HG02981 (cell line): Measurements from ENCODE around the gene SRPK3.

Experiments used
- ATAC-seq: cut with Tn5 transposase; IDR thresholded peaks from one replicate; pipeline ENCODE4 v1.9.1; 2021; ENCODE audit warnings: mild to moderate bottlenecking, moderate library complexity; ENCODE audit not compliant: unreplicated experiment

Gene SRPK3

DNA sequence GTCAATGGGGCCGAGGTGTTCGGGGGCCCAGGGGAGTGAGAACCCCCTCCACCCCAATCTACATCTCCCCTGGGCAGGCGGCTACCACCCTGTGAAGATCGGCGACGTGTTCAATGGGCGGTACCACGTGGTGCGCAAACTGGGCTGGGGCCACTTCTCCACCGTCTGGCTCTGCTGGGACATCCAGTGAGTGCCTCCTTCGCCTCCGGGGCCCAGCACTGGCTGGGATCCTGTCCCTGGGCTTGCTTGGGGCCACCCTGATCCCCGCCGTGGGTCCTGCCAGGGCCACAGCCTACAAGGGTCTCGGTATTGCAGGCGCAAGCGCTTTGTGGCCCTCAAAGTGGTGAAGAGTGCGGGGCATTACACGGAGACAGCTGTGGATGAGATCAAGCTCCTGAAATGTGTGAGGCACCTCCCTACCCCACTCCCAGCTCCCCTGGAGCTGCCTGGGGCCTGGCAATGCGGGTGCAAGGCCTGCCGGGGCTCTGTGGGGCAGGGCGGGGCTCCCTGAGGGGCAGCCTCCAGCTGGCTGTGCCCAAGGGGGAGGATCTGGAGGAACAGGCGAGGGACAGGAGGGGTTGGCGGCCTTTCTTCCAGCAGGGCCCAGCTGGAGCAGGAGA, 697 bp downstream of the SRPK3 start:
- ATAC-seq = no peak

DNA sequence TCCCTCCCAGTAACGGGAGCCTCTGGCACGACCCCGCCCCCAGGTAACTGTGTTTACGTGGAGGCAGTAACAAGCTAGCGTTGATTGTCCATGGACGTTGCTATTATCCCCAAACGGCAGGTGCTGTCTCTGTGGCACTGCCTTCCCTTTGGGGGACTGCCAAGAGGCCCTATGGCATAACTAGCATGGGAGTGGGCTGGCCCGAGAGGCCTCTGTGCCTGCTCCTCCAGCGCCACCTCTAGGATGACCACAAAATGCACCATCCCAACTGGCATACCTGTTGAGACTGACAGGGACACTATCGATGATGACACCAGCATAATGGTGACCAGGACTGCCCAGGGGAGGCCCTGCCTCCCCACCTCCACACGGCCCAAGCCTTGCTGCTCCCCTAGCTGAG, 1.5 kb downstream of the SRPK3 start:
- ATAC-seq = no peak

DNA sequence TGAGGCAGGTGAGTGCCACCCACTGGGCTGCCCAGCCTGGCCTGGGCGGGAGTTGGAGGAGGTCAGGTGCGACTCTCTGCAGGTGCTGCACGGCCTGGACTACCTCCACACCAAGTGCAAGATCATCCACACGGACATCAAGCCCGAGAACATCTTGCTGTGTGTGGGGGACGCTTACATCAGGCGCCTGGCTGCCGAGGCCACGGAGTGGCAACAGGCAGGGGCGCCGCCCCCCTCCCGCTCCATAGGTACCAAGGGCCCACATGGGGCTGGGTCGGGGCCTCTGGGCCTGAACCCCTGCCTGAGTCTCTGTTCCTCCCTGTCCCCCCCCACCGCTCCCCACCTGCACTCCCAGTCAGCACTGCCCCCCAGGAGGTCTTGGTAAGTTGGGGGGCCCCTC, 2.0 kb downstream of the SRPK3 start:
- ATAC-seq = no peak

DNA sequence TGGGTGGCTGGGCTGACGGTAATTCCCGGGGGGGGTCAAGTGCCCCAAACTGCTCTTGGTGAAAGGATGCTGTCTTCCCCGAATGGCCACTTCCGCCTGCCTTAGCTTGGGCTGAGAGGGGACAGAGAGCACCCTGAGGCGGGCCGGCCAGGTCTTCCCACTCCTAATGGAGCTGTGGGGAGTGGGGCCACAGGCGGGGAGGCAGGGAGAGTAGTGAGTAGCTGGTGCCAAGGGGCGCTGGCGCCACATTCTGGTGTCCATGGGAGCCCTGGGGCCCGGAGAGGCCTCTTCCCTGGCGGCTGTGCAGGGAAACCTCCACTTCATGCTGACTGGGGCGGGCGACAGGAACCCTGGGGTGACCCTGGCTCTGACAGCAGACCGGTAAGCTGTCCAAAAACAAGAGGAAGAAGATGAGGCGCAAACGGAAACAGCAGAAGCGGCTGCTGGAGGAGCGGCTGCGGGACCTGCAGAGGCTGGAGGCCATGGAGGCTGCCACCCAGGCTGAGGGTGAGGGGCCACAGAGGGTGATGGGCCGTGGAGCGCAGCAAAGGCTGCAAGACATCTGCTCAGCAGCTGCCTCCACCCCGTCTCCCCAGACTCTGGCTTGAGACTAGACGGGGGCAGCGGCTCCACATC, 2.7 kb downstream of the SRPK3 start:
- ATAC-seq = no peak

DNA sequence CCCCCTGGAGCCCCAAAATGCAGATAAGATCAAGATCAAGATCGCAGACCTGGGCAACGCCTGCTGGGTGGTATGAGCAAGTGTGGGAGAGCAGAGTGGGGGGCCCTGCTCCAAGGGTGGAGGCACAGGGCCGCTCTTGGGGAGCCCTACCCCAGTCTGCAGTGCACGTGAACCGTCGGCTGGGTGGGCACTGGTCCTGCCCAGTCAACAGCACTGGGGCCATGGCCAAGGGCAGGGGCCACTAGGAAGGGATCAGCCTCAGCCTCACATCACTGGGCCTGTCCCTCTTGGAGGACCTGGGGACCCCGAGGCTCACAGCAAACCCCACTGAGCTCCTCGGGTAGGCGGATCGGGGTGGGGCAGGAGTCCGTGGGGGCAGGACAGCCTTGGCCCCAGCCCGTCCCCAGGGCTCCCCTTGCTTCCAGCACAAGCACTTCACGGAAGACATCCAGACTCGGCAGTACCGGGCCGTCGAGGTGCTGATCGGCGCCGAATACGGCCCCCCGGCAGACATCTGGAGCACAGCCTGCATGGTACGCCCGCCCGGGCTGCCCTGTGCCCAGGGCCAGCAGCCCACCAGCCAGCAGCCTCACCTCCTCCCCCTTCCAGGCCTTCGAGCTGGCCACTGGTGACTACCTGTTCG, 3.6 kb downstream of the SRPK3 start:
- no peak for ATAC-seq

DNA sequence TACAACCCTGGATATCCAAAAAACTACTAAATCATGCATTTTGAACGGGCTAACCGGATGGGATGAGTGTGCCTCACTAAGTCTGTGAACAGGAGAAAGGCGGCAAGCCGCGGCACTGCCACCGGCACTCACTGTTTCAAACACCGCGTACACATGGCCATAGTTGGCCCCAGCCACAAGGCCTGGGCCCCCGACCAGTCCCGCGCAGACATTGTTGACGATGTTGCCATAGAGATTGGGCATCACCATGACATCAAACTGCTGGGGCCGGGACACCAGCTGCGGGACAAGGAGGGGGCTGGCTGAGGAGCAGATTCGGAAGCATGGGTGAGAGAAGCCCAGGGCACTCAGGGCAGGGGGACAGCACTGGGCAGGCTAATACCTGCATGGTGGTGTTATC, 5.8 kb downstream of the SRPK3 start:
- no peak for ATAC-seq

DNA sequence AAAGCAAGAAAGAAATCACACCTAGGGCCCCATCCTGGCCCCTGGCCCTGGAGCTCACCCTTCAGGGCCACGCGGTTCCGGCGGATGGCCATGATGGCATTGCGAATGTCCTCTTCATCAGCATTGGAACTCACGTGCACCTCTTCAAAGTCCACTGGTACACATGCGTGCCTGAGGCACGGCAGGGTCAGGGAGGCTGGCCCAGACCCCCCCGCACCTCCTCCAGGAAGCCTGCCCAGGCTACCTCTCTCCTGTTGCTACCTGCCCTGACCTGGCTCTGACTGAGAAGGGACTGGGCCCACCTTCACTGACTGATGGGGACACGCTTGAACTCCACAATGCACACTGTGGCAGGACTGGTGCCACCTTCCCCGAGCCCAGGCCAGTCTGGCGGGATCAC, 8.8 kb downstream of the SRPK3 start:
- ATAC-seq = no peak

DNA sequence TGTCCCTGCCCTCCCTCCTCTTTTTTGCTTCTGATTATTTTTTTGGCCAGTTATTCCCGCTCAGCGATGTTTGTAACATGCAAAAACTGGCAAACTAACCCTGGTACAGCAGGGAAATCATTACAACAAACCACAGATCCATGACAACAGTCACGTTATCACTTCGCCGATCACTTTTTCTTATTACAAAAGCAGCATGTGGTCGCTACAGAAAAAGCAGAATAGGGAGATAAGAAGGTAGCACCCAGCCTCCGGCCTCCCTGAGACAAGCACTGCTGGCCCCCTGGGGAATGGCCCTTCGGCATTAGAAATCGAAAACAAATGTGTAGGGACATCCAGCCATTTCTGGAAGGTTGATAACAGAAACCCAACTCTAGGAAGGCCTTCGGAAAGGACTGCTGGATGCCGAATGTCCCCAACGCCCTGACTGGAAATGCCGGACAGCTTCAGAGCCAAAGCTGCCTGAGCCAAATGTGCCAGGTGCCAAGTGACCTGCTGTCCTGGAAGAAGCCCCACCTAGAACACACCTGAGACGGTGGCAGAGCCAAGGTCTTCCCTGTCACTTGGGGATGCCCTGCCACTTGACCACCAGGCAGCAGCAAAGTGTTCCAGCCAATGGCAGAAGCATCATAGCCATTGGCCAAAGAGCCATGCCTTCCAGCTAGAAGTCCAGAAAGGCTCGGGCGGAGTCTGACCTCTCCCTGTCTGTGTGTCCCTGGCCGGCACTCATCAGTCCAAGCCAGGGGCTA, 10.4 kb downstream of the SRPK3 start:
- no peak for ATAC-seq

DNA sequence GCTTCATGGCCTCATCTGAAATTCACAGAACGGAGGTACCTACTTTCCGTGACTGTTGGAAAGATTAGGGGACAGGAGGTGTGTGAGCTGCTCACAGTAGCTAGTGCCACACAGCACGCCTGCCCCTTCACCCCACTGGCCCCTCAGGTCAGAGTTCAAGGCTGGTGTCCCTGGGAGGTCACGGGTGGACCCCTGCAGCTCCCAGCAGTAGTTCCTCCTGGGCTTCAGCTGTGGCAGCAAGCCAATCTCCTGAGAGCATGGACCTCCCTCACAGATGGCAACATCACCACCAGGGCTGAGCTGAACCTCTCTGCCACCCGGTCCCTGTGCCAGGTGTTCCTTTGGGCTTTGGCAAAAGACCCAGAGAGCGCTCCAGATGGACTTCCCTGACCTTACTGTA, 11.5 kb downstream of the SRPK3 start:
- no peak for ATAC-seq

DNA sequence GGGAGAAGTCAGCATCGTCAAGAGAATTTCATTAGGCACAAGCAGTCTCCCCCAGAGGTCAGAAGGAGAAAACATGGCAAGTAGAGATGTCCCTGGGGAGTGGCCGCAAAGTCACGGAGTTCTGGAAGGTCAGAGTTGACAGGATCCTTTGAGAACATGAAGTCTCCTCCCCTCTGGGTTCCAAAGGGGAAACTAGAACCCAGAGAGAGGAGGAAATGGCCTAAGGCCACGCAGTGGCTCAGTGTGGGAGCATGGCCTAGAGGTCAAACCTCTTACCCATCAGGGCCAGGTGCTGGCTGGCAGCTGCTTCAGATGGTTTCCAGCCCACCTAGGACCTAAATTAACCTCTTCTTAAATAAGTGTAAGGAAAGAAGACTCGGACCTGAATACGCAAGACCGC, 12.4 kb downstream of the SRPK3 start:
- no peak for ATAC-seq

DNA sequence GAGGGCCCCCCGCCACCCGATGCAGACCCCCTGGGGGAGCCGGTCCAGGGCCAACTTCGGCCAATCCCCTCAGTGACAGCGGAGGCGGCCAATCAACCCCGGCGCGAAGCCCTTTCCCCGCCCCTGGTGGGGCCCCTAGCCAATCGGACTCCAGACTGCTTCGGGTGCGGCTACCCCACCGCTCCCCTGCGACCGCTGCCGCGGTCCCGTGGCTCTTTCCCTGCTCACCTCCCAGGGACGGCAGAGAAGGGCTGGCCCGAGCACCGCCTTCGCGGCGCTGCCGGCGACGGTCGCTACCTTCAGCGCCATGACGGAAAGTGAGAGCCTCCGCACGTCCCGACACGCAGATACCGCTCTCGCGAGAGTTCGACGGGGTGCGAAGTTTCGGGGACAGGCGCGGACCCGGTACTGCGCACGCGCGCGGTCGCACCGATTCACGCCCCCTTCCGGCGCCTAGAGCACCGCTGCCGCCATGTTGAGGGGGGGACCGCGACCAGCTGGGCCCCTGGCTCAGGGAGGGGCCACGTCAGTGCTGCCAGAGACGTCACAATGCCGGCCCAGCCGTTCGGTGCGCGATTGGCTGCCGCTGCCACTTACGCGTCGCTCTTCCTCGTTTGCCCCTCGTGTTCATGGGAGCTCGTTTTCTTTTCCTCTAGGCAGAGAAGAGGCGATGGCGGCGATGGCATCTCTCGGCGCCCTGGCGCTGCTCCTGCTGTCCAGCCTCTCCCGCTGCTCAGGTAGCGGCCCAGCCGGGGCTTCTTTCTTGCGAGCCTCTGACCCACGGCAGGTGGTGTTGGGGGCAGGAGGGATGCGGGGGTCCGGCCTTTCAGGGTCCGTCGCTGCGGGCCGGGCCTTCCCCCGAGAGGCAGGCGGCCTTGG, 13.4 kb downstream of the SRPK3 start, which contains the start of the genes IDH3G and SSR4:
IDH3G (minus strand) TSS at position 358 of the 879 bp plus-strand sequence; CDS start at position 309, 49 bp downstream.
SSR4 (plus strand) TSS at position 651 of the 879 bp plus-strand sequence; CDS start at position 671, 20 bp downstream.
- ATAC-seq = peak; percentile 93

DNA sequence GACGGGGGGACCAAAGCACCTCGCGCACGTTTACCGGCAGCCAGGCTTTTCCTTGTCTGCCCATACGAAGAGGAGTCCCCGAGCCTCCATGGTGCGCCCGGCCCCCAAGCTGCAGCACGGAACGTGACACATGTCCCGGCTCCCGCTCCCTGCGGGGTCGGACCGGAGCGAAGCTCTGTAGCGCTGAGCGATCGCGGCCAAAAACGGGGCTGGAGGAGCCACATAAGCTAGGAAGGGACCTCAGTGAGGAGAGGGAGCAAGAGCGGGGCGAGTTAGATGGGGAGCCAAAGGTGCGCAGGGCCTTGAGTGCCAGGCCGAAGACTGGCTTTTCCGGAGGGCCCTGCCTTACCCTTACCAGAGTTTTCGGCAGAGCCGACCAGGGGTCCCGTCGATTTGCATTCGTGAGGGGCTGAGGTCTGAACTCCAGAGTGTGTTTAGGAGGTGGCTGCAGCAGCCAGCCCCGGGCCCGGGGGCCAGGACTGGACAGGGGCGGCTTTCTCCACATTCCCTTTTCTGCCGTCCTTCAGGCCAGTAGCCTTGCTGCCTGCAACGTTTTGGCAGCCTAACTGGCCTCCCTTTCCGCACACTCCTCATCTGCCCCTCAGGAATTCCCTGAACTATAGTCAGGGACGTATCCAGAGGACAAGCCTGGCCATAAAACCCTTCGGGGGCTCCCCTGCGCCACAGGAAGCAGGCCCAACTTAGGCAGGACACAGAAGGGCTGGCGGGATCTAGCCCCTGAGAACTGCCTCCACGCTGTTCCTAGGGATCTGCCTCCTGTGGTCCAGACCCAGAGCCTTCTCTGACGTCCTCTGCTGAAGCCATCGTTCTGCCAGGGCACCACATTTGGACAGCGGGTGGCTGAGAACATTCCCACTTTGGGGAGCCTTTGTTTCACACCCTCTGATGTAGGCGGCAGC, 14.3 kb downstream of the SRPK3 start:
- peak; percentile 1 for ATAC-seq

DNA sequence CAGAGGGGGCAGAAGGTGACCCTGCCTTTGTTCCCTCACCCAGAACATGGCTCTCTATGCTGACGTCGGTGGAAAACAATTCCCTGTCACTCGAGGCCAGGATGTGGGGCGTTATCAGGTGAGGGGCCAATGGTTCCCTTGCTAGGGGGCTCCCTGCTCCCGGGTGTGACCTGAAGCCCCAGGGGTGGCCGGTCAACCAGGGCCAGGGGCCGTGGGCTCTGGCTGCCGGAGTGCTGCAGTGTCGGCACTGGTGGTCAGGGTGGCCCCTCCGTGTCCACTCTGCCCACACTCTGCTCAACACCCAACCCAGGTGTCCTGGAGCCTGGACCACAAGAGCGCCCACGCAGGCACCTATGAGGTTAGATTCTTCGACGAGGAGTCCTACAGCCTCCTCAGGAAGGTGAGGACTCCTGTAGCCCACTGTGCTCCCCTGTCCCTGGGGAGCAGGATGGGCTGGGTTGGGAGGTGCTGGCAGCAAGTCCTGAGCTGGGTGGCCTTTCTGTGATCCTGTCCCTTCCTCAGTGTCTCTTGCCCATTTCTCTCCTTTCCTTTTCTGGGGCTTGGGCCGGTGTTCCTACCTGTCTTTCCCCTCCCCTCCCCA, 16.7 kb downstream of the SRPK3 start:
- no peak for ATAC-seq

DNA sequence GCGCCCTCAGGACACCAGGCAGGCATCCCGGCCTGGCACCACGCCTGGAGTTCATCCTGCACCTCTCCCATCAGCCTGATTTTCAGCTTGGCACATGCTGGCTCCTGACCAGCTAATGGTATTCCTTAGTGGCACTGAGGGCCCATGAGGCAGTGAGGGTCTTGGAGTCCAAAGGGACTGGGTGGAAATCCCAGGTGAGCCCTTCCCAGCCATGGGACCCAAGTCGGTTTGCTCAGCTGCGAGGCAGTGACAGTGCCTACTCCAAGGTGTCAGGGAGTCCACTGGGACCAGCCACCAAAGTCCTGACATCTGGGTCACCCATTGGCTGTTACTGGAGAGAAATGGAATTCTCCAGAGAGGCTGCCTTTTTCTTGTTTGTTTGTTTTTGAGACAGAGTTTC, 18.5 kb downstream of the SRPK3 start:
- no peak for ATAC-seq

DNA sequence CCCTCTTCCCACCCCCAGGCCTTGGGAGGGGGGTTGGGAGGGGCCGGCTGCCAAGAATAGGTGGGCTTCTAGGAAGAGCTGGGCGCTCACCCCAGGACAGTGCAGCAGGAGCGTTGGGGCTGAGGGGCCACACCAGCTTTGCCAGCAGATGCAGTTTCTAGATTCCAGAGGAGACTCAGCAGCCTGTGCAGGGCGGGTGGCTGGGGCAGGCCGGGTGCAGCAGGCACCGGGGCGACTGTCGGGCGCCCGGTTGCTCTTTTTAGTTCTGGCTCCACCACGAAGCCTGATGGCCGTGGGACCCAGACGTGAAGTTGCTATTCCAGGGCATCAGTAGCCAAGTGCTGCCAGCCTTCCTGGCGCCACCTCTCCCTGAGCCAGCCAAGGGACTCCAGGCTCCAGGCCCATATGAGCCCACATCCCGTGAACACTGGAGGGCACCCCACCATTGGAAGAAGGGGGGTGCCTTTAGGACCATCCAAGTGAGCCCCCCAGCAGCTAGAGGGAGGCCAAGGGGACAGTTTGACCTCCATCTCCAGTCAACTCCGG, 19.4 kb downstream of the SRPK3 start:
- ATAC-seq = no peak

DNA sequence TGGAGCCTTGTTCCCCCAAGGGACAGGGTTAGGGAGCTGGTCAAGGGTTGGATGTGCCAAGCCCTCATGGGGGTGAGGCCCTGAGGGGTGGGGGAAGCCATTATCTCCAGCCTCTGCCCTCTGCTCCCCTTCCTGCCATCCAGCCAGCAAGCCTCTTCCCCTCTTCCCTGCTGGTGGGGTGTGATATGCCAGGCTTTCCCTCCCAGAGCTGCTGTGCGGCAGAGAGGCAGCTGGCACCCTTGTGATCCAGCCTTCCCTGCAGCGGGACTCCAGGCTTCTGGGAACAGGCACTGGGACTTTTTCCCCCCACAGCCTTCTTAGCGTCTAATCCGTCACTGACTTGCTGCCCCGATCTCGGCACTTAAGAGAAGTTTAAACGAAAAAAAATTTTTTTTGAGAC, 19.9 kb downstream of the SRPK3 start:
- no peak for ATAC-seq

DNA sequence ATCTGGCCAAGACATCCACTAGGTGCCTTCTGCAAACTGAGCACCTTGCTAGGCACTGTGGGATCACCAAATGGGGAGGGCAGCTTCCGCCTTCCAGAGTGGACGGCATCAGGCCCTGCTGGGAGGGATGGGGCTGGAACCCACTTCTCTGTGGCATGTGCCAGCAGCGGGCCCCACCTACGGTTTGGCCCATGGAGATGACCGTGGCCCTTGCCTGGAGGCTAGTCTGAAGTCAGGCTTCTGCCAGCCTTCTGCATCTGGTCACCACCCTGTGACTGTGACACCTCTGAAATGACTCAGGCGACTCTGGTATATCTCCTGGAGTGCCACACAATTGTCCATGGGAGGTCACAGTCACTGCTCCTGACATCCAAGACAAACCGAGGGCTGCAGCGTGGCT, 20.8 kb downstream of the SRPK3 start:
- ATAC-seq = no peak

DNA sequence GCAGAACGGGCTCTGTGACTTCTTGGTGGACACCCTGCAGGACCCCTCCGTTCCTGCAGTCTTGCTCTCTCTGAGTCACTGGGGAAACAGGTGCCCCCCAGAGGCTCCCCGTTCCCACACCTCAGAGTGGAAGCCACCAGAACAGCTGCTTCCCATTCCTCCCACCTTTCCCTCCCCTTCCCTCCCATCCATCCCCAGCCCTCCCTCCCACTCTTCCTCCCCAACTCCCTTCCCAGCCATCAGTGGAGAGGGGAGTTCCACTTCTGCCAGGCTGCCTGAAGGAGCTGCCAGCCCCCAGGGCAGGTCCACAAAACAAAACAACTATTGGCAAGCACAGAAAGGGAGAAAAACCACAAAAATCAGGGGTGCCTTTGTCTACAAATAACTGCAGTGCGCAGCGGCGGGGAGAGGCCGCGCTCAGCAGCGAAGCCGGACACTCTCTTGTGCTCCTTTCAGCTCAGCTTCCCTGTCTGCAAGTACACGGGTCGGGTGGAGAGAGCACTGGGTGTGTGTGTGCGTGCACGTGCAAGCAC, 21.7 kb downstream of the SRPK3 start:
- no peak for ATAC-seq
